GM21717 (cell line): ENCODE data around the gene CBLL1.

Experiments
- ATAC-seq: cut with Tn5 transposase; IDR thresholded peaks from one replicate; pipeline ENCODE4 v1.9.1; 2021; ENCODE audit warnings: mild to moderate bottlenecking, moderate library complexity; ENCODE audit not compliant: unreplicated experiment

CBLL1 gene

GRCh38 chr7:107809179-107809578 is 65.2 kb downstream of the CBLL1 start:
- ATAC-seq: no peak

- no peak for ATAC-seq
These were observed 66.7 kb downstream of the CBLL1 start for GRCh38 chr7:107810626-107811025.
